SKM-1 (cell line): ENCODE measurements around the gene TRIM56.
"Not testable (repeated sequence)": the region's sequence is repeated elsewhere in the genome, so short reads cannot be mapped to it uniquely, and the experiment has no call there.

Experiments
- DNase-seq: peaks from one replicate; lab custom pipeline; 2025; ENCODE audit not compliant: unreplicated experiment; lab: John Stamatoyannopoulos, UW

The TRIM56 gene, protein sequence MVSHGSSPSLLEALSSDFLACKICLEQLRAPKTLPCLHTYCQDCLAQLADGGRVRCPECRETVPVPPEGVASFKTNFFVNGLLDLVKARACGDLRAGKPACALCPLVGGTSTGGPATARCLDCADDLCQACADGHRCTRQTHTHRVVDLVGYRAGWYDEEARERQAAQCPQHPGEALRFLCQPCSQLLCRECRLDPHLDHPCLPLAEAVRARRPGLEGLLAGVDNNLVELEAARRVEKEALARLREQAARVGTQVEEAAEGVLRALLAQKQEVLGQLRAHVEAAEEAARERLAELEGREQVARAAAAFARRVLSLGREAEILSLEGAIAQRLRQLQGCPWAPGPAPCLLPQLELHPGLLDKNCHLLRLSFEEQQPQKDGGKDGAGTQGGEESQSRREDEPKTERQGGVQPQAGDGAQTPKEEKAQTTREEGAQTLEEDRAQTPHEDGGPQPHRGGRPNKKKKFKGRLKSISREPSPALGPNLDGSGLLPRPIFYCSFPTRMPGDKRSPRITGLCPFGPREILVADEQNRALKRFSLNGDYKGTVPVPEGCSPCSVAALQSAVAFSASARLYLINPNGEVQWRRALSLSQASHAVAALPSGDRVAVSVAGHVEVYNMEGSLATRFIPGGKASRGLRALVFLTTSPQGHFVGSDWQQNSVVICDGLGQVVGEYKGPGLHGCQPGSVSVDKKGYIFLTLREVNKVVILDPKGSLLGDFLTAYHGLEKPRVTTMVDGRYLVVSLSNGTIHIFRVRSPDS

DNA sequence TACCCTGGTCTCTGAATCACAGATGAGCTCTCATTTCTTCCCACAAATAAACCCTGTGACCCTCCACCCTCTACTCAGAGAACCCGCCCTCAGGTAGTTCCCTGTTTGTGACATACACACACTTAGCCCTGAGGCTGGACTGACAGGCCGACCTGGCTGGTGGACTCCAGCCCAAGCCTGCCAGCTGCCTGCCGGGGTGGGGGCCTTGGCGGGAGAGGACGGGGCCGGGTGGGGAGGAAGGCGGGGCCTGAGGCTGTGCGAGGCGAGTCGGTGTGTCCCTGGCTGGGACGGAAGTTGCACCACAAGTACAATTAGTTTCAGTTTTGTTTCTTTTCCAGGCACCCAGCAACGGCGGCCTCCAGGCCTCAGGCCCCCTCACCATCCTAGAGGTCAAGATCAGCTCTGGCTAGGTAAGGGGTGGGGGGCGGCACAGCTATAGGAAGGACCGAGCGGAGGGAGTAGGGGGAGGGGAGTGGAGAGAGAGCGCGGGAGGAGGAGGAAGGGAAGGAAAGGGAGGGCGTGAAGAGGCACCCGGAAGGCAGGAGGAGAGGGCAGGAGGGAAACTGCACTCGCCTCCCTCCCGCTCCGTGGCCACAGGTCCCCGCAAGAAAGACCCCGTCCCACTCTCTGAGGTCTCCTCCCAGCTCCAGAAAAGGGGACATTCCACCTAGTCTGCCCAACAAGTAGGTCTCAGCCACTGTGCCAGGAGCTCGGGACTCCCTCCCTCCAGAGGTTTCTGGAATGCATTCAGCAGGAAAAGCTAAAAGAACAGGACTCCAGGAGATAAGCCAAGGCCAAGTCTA, at the start of gene TRIM56:
Gene TRIM56, plus strand, starts transcription at position 320 of the 803 bp plus-strand sequence. CDS start 1,832 bp downstream, outside the sequence.
- DNase-seq: peak; percentile 68

DNA sequence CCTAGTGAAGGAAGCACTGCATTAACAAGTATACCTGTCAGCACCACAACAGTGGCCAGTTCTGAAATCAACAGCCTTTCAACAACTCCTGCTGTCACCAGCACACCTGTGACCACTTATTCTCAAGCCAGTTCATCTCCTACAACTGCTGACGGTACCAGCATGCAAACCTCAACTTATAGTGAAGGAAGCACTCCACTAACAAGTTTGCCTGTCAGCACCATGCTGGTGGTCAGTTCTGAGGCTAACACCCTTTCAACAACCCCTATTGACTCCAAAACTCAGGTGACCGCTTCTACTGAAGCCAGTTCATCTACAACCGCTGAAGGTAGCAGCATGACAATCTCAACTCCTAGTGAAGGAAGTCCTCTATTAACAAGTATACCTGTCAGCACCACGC, 49.3 kb upstream of the TRIM56 start:
- DNase-seq: no peak

DNA sequence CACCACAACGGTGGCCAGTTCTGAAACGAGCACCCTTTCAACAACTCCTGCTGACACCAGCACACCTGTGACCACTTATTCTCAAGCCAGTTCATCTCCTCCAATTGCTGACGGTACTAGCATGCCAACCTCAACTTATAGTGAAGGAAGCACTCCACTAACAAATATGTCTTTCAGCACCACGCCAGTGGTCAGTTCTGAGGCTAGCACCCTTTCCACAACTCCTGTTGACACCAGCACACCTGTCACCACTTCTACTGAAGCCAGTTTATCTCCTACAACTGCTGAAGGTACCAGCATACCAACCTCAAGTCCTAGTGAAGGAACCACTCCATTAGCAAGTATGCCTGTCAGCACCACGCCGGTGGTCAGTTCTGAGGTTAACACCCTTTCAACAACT, 44.0 kb upstream of the TRIM56 start:
- not testable (repeated sequence) for DNase-seq

DNA sequence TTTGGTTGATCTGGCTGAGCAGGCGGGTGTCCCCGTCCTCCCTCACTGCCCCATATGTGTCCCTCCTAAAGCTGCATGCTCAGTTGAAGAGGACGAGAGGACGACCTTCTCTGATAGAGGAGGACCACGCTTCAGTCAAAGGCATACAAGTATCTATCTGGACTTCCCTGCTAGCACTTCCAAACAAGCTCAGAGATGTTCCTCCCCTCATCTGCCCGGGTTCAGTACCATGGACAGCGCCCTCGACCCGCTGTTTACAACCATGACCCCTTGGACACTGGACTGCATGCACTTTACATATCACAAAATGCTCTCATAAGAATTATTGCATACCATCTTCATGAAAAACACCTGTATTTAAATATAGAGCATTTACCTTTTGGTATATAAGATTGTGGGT, 26.9 kb upstream of the TRIM56 start:
- DNase-seq: no peak

DNA sequence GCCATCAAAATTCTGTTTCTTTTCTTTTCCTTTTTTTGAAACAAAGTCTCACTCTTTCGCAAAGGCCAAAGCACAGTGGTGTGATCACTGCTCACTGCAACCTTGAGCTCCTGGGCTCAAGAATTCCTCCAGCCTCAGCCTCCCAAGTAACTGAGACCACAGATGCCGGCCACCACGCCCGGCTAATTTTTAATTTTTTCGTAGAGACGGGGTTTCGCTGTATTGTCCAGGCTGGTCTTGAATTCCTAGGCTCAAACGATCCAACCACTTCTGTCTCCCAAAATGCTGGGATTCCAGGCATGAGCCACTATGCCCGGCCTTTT, 25.7 kb upstream of the TRIM56 start:
- DNase-seq: no peak

DNA sequence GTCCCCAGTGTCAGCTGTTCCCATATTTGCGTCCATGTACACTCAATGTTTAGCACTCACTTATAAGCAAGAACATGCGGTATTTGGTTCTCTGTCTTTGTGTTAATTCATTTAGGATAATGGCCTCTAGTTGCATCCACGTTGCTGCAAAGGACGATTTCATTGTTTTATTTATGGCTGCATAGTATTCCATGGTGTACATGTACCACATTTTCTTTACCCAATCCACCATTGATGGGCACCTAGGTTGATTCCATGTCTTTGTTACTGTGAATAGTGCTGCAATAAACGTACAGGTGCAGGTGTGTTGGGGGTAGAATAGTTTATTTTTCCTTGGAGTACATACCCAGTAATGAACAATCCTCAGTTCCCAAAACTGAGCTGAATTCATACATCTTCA, 24.3 kb upstream of the TRIM56 start:
- no peak for DNase-seq

DNA sequence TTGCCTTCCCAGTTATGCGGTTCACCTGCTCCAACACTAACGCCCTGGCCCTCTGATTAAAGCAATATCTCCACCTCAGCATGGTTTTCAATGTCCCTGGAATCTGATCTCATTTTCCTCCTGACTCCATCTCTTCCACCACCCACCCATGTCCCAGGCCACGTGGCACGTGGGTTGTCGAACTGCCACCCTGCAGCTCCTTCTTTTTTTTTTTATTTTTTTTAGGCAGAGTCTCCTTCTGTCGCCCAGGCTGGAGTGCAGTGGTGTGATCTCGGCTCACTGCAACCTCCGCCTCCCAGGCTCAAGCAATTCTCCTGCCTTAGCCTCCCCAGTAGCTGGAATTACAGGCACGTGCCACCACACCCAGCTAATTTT, 21.1 kb upstream of the TRIM56 start:
- DNase-seq: not testable (repeated sequence)

DNA sequence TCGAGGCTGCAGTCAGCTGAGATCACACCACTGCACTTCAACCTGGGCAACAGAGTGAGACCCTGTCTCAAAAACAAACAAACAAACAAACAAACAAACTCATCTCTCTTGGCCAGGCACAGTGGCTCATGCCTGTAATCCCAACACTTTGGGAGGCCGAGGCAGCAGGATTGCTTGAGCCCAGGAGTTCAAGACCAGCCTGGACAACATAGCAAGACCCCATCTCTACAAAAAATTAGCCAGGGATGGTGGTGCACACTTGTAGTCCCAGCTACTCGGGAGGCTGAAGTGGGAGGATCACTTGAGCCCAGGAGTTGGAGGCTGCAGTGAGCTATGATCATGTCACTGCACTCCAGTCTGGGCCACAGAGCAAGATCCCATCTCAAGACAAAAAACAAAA, 20.1 kb upstream of the TRIM56 start:
- not testable (repeated sequence) for DNase-seq

DNA sequence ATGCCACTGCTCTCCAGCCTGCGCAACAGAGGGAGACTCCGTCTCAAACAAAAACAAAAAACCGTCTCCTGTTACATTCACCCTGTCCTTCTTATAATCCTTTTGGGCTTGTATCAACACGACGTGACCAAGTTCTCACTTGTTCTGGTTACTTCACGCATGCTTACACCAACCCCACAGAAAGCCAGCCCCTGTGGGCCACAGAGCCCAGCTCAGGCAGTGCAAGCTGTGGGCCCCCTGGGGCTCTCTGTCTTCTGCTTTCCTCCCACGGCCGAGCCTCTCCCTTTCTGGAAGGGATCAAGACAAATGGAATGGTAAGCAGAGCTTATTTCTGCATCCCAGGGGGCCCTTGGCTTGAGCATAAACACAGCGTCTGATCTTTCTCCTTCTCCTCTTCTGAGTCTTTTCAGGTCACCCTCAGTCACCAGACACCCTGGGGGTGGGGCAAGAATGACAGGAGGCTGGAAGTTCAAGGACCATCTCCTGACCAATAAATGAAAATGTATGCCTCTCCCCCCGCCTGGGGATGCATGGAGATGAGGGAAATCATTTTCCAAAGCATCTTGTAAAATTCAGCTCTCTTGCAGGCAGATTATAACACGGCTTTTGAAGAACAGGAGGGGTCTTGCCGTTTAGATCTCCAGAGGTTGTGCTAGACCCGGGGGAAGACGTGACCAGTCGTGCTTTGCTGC, 19.0 kb upstream of the TRIM56 start:
- DNase-seq: no peak

DNA sequence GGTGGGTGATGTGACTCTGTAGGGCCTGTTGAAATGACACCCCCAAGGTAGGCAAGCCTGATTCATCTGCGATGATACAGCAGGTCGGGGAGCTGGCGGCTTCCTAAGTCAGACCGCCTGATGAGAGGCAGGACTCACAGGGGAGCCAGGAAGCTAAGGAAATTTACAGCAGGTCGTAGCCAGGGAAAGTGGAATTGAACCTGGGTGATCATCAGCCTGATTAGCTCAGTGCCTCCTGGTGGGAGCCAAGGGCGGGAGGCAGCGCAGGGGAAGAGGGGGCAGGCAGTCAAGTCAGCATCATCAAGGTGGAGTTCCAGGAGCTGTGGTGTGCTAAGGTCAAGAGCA, 18.5 kb upstream of the TRIM56 start:
- DNase-seq: no peak

DNA sequence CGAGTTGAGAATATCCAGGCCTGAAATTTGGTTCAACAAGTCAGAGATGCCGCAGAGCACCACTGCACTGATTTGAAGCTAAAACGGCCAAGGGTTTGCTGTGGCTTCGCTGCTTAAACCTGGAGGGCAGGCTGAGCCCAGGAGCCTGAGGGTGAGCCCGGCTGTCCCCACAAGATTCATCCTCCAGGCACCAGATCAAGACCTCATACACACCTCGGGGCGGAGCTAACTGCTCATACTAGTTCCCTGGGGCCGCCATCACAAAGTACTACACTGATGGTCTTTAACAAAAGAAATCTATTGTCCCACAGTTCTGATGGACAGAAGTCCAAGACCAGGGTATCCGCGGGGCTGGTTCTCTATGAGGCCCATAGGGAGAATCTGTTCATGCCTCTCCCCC, 16.9 kb upstream of the TRIM56 start:
- no peak for DNase-seq

DNA sequence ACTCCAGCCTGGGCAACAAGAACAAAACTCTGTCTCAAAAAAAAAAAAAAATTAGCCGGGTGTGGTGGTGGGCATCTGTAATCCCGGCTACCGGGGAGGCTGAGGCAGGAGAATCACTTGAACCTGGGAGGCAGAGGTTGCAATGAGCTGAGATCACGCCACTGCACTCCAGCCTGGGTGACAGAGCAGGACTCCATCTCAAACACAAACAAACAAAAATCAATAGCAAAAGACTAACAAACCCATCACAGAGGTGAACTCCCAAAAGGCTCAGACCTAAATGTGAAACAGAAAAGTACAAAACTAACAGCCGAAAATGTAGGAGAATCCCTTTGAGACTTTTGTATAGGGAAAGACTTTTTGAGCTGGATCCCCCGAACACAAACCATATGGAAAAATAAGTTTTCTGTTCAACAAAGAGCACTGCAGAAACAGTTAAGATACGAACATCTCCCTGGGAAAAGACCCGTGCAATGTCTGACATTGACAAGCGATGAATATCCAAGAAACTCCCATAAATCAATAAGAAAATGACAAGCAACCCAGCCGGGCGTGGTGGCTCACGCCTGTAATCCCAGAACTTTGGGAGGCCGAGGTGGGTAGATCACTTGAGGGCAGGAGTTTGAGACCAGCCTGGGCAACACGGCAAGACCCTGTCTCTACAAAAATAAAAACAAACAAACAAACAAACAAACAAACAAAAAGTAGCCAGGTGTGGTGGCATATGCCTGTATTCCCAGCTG, 13.7 kb upstream of the TRIM56 start:
- DNase-seq: not testable (repeated sequence)

DNA sequence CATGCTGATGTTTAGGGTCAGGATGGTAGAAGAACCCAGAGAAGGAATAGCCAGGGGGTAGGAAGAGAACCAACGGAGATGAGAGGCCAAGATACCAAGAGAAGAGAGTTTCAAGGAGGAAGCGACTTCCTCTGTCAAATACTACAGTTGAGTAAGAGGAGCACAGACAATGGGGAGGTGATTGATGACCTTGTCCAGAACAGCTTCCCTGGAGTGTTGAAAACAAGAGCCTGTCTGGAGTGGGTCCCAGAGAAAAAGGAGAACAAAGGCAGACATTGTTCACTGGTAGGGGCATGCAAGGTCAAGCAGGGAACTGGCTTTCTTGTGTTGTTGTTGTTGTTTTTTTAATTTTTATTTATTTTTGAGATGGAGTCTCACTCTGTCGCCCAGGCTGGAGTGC, 9.6 kb upstream of the TRIM56 start:
- DNase-seq: no peak

DNA sequence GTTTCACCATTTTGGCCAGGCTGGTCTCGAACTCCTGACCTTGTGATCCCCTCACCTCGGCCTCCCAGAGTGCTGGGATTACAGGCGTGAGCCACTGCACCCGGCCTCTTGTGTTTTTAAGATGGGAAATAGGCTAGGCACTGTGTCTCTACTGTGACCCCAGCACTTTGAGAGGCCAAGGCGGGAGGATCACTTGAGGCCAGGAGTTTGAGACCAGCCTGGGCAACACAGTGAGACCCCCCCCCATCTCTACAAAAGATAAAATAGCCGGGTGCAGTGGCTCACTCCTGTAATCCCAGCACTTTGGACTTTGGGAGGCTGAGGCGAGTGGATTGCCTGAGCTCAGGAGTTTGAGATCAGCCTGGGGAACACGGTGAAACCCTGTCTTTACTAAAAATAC, 9.1 kb upstream of the TRIM56 start:
- not testable (repeated sequence) for DNase-seq

DNA sequence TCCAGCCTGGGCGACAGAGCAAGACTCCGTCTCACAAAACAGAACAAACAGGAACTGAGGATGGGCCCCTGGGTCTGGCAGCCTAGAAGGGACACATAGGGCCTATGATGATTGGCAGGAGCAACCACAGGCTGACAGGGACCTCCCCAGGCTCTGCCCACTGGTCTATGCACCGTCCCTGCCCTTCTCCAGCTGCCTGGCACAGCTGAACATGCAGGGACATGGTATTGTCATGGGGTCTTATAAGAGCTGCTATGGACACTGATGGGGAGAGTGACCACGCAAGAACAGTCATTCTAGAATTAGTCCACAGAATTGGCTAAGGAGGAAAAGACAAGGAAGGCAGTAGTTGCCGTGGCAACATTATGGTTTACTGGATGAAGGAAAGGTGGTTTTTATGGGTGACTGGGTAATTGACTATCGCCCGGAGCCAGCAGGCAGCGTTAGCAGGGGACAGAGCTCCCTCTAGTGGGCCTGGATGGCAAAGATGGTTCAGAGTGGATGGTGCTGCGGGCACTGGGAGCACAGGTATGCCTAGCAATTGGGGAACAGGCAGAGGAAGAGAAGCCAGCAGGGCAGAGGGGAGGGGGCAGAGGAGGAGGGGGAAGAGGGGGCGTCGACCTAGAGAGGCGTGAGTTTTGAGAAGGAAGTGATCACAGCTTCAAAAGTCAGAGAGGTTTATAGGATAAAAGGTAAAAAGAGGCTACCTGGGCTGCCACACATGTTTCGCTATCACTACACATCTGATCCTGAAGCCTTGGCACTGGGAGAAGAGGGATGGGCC, 7.8 kb upstream of the TRIM56 start:
- DNase-seq: peak; percentile 74

DNA sequence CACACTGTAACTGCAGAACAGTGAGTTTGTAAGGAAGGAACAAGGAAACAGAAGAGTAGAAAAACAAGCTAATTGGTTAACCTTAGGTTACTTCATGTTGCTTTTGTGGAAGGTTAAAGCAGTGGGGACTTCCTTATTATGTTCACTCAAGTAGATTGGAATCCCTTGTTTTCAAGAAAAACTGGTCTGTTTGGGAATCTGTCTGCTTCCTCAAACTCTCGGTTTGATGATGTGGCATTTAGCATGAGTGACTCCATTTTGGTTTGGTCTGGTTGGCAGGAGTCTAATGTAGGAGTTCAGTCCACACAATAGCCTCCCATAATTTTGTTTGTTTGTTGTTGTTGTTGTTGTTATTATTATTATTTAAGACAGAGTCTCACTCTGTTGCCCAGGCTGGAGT, 3.8 kb upstream of the TRIM56 start:
- DNase-seq: no peak

DNA sequence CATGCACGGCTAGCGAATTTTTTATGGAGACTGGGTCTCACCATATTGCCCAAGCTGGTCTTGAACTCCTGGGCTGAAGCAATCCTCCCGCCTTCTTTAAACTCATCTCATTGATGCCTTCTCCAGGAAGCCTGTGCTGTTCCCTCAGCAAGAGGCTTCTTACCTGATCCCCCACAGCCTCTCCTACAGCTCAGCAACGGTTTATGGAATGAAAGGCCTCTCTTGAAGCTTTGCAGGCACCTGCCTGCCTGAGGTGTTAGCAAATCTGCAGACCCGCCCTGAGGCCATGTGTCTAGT, 468 bp upstream of the TRIM56 start:
- no peak for DNase-seq

DNA sequence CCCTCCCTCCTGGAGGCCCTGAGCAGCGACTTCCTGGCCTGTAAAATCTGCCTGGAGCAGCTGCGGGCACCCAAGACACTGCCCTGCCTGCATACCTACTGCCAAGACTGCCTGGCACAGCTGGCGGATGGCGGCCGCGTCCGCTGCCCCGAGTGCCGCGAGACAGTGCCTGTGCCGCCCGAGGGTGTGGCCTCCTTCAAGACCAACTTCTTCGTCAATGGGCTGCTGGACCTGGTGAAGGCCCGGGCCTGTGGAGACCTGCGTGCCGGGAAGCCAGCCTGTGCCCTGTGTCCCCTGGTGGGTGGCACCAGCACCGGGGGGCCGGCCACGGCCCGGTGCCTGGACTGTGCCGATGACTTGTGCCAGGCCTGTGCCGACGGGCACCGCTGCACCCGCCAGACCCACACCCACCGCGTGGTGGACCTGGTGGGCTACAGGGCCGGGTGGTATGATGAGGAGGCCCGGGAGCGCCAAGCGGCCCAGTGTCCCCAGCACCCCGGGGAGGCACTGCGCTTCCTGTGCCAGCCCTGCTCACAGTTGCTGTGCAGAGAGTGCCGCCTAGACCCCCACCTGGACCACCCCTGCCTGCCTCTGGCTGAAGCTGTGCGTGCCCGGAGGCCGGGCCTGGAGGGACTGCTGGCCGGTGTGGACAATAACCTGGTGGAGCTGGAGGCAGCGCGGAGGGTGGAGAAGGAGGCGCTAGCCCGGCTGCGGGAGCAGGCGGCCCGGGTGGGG, 2.2 kb downstream of the TRIM56 start:
- DNase-seq: no peak

DNA sequence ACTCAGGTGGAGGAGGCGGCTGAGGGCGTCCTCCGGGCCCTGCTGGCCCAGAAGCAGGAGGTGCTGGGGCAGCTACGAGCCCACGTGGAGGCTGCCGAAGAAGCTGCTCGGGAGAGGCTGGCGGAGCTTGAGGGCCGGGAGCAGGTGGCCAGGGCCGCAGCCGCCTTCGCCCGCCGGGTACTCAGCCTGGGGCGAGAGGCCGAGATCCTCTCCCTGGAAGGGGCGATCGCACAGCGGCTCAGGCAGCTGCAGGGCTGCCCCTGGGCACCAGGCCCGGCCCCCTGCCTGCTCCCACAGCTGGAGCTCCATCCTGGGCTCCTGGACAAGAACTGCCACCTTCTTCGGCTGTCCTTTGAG, 2.8 kb downstream of the TRIM56 start:
- no peak for DNase-seq
